ENCODE data around the gene PSTPIP2.

GRCh38 chr18:46062781-46063180 lies 9.3 kb downstream of the PSTPIP2 start:
- TF ChIP-seq NR1H2 (CRISPR knock-in tag; IDR thresholded peaks at IDR 0.05) = no peak
- TF ChIP-seq CREB1 (CRISPR knock-in tag; IDR thresholded peaks at IDR 0.05) = no peak
- TF ChIP-seq CTCF (IDR thresholded peaks at IDR 0.05) = no peak
- TF ChIP-seq FOXJ3 (CRISPR knock-in tag; IDR thresholded peaks at IDR 0.05; ENCODE audit: borderline replicate concordance) = no peak
- TF ChIP-seq GRHL2 (CRISPR knock-in tag; IDR thresholded peaks at IDR 0.05; ENCODE audit: insufficient replicate concordance, severe bottlenecking) = no peak
- TF ChIP-seq ETV6 (CRISPR knock-in tag; IDR thresholded peaks at IDR 0.05) = no peak
- TF ChIP-seq ESRRA (CRISPR knock-in tag; IDR thresholded peaks at IDR 0.05; ENCODE audit: borderline replicate concordance) = no peak
- TF ChIP-seq GABPB1 (CRISPR knock-in tag; IDR thresholded peaks at IDR 0.05) = no peak
- TF ChIP-seq MAX (CRISPR knock-in tag; IDR thresholded peaks at IDR 0.05) = no peak
